ENCODE data around the gene INAFM2. TPM values are rescaled to one million over a fixed set of nuclear protein-coding genes. Genes with fewer than 3 reads are reported as not detected.

The INAFM2 gene
- polyA plus RNA-seq, 2 of the 4 experiments (the other 2 are of a cell fraction) = 2.8 to 3.8 TPM

DNA sequence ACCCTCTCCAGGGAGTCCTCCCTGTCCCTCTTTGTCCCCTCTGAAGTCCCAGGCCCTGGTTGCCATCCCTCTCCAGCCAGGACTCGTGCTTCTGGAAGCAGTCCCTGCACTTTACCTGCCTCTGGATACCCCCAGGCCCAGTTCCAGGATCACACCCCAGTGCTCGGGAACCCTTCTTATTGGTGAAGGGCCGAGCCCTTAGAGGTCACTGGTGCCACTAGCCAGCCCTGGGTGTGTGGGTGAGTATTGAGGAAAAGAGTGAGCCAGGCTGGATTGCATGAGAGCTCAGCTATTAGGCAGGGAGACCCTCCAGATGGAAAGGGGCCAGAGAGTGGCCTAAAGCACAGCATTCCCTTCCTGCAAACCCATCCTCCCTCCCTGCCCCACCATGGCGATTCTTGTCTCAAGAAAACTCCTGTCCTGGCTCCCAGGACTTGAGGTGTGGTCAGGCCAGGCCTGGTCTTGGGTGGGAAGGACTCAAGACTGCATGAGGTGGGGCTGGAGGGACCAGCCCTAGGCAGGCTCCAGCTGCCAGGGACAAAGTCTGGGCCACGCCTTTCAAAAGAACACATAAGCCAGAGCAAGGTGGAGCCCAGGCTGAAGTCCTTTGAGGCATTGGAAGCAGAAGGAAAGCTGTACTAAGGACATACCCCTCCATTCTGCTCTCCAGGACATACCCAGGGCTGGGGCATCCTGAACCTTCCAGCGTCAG is 22.5 kb downstream of the INAFM2 start:
- no peak for TF ChIP-seq RFX5 (IDR thresholded peaks at IDR 0.05)
- TF ChIP-seq, protein P1, sequence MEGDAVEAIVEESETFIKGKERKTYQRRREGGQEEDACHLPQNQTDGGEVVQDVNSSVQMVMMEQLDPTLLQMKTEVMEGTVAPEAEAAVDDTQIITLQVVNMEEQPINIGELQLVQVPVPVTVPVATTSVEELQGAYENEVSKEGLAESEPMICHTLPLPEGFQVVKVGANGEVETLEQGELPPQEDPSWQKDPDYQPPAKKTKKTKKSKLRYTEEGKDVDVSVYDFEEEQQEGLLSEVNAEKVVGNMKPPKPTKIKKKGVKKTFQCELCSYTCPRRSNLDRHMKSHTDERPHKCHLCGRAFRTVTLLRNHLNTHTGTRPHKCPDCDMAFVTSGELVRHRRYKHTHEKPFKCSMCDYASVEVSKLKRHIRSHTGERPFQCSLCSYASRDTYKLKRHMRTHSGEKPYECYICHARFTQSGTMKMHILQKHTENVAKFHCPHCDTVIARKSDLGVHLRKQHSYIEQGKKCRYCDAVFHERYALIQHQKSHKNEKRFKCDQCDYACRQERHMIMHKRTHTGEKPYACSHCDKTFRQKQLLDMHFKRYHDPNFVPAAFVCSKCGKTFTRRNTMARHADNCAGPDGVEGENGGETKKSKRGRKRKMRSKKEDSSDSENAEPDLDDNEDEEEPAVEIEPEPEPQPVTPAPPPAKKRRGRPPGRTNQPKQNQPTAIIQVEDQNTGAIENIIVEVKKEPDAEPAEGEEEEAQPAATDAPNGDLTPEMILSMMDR (IDR thresholded peaks at IDR 0.05) = no peak
- TF ChIP-seq ZFP36 (IDR thresholded peaks at IDR 0.05; ENCODE audit: borderline replicate concordance, partially characterized antibody) = no peak
- TF ChIP-seq, protein P2, sequence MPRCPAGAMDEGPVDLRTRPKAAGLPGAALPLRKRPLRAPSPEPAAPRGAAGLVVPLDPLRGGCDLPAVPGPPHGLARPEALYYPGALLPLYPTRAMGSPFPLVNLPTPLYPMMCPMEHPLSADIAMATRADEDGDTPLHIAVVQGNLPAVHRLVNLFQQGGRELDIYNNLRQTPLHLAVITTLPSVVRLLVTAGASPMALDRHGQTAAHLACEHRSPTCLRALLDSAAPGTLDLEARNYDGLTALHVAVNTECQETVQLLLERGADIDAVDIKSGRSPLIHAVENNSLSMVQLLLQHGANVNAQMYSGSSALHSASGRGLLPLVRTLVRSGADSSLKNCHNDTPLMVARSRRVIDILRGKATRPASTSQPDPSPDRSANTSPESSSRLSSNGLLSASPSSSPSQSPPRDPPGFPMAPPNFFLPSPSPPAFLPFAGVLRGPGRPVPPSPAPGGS (IDR thresholded peaks at IDR 0.05) = no peak
- TF ChIP-seq MAZ (IDR thresholded peaks at IDR 0.05; ENCODE audit: borderline replicate concordance, low read depth, low read length) = no peak
- TF ChIP-seq PHF8 (IDR thresholded peaks at IDR 0.05; ENCODE audit: borderline replicate concordance, low read depth) = no peak
- no peak for TF ChIP-seq CEBPB (IDR thresholded peaks at IDR 0.05)
- TF ChIP-seq, protein P3, sequence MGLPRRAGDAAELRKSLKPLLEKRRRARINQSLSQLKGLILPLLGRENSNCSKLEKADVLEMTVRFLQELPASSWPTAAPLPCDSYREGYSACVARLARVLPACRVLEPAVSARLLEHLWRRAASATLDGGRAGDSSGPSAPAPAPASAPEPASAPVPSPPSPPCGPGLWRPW (IDR thresholded peaks at IDR 0.05) = no peak
- no peak for TF ChIP-seq HOXA7 (CRISPR knock-in tag; IDR thresholded peaks at IDR 0.05)
- TF ChIP-seq FOSL2 (IDR thresholded peaks at IDR 0.05) = no peak
- TF ChIP-seq FOSL2 (CRISPR knock-in tag; IDR thresholded peaks at IDR 0.05) = no peak
- TF ChIP-seq CBX8 (IDR thresholded peaks at IDR 0.05) = no peak
- no peak for TF ChIP-seq HOXB5 (CRISPR knock-in tag; IDR thresholded peaks at IDR 0.05)
- no peak for TF ChIP-seq FOXS1 (CRISPR knock-in tag; IDR thresholded peaks at IDR 0.05)
- no peak for TF ChIP-seq MYC (IDR thresholded peaks at IDR 0.05; ENCODE audit: borderline replicate concordance, low read length)
- no peak for TF ChIP-seq FOSB (CRISPR knock-in tag; IDR thresholded peaks at IDR 0.05)
- TF ChIP-seq CBX2 (IDR thresholded peaks at IDR 0.05; ENCODE audit: borderline replicate concordance, low read depth) = no peak
- no peak for TF ChIP-seq TFCP2L1 (CRISPR knock-in tag; IDR thresholded peaks at IDR 0.05)
- no peak for TF ChIP-seq NPAS2 (CRISPR knock-in tag; IDR thresholded peaks at IDR 0.05; ENCODE audit: borderline replicate concordance)
- TF ChIP-seq POLR2A (IDR thresholded peaks at IDR 0.05; ENCODE audit: low read length) = no peak
- Histone ChIP-seq H3K9me3 (no peaks in the 10 kb centered on the region), H3K4me2 (peak overlapping the region; percentile 6), H3K4me1 (peaks cover 39% of the 10 kb centered on the region), H3K27ac (no peak overlapping the region), H3K4me3 (no peak overlapping the region)
- ATAC-seq (no peak), FAIRE-seq (no peak), DNase-seq (ENCODE audit: low read depth in 1 of 2, low spot score in 1 of 2) (no peak)
- CTCF ChIA-PET = interaction anchor here (0.6 to 10.2 kb wide), 12 partner anchors 8 to 68 kb away, joined by 3 to 135 read pairs (median 4); partner anchors contain the start of gene DISP2
- WGBS (ENCODE audit: missing lambda C conversion rate) = 91% methylated on average over 4 of the region's 6 CpGs
- POLR2A ChIA-PET = no interaction called here

DNA sequence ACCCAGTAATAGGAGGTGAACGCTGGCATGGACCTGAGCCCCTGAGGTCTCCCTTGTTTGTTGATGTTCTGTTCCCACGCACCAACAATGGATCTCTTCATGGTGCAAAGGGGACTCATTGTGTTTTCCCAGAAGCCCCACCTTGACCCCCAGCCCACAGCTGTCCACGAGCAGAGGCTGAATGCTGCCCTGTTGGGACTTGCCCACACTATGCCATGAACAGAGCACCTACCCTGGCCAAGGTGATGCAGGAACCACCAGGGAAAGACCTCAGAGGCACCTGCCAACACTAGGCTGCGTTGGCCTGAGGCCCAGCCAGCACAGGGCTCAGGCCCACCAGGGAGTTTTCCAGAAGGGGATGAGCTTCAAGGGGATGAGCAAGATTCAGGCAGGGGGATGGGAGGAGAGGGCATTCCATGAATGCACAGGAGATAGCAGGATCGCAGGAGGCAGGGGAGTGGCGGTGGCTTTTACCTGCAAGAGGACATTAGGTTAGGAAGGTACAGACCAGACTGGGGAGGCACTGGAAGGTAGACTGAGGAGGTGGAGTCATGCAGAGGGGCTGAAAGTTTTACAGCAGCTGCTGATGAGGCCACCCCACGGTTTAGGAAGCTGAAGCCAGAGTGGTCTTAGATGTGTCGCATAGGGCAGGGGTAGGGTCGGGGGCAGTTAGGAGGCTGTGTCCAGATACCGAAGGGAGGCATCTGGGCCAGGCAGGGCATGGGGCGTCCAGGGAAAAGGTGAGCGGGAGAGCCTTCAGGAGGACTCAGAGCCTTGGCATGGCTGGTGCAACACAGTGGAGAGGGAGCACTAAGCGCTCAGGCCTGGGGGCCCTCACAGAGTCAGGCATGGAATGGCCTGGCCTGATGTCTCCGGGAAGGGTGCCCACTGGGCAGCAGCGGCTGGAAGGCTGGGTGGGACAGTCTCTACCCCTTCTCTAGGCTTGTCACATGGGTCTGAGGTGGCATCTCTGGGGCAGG is 23.4 kb downstream of the INAFM2 start:
- H3K4me1 ChIP-seq = peaks cover 31% of the 10 kb centered on the region; the same call in 2 of the 3 replicates
- WGBS (ENCODE audit: missing lambda C conversion rate) = 85% methylated on average over 12 of the region's 15 CpGs
- no peak for TF ChIP-seq HOXB13 (CRISPR knock-in tag; IDR thresholded peaks at IDR 0.05; ENCODE audit: low read depth)
- no peak for TF ChIP-seq SREBF2 (IDR thresholded peaks at IDR 0.05)
- TF ChIP-seq ATOH8 (CRISPR knock-in tag; IDR thresholded peaks at IDR 0.05; ENCODE audit: low read depth) = no peak
- POLR2A ChIA-PET = no interaction called here
- no peaks in the 10 kb centered on the region for H3K9me3 ChIP-seq
- peak overlapping the region; percentile 6; the same call in 1 of the 3 replicates for H3K4me2 ChIP-seq
- CTCF ChIA-PET = interaction anchor here (0.6 to 10.2 kb wide), 6 partner anchors 8 to 35 kb away, joined by 3 to 135 read pairs (median 4); no protein-coding TSS in a partner anchor
- no peak overlapping the region for H3K27ac ChIP-seq
- DNase-seq (ENCODE audit: low read depth in 1 of 2, low spot score in 1 of 2) (no peak), ATAC-seq (no peak), FAIRE-seq (no peak)
- no peak overlapping the region for H3K4me3 ChIP-seq
